GM19438 (cell line): ENCODE measurements around the gene CNTN1.

Experiments used
- ATAC-seq: cut with Tn5 transposase; IDR thresholded peaks from one replicate; pipeline ENCODE4 v1.9.1; 2021; ENCODE audit warnings: low read depth; ENCODE audit not compliant: unreplicated experiment

CNTN1 gene

DNA sequence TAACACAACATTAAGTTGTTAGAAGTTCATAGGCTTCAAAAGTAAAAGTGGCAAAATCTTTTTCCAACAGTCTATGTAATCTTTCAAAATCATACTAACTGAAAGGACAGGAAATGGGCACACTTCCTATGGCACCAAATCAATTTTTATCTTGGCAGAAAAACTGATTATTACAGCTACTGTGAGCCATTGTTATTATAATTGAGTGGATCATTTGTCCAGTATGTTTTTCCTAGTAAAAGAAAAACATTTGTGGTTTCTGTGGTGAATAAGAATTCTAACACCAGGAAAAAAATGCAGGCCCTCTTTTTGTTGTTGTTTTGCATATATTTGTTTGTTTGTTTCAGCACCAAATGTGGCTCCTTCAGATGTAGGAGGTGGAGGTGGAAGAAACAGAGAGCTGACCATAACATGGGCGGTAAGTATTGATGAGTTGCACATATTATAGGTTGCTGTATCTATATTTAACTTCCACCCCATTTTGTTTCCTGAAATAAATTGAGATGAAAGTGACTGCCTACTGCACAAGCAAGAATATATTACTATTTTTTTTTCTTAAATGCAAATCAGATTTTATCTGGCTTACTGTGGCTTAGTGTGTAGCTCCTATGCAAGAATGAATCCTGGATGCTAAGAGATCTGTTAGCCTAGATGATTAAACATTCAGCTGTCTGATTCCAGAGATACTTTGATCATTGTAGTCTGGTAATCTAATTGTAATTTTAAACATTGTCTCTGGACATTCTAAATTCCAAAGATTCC, 321.8 kb downstream of the CNTN1 start:
- ATAC-seq, result no peak

DNA sequence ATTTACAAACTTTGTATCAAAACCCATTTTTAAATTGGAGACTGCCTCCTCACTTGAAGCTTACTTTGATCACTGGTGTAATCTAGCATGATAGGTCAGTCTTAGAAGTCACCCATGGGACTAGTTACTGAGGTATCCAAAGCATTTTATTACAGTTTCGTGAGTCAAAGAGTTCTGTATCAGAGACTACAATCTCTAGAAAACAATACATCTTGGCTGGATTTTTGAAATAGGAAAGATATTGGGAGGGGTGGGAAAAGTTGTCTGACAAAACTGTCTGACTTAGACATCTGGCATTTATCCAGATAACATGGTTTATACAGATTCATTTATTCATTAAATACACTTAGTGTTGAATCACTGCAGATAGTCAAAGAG, 322.4 kb downstream of the CNTN1 start:
- ATAC-seq, result no peak

DNA sequence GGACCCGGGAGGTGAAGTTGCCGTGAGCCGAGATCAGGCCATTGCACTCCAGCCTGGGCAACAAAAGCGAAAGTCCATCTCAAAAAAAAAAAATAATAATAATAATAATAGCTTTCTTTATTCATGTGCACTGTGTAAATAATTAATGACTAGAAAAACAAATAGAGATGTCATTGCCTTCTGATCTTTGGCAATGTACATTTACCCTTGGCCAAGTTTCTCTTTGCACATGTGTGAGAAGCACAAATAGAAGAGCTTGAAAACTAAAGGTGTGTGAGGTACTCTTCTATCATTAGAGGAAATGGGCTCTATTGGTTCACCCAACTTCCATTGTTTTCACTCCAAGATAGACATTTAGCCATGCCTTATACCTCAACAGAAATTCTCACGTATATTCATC, 325.8 kb downstream of the CNTN1 start:
- ATAC-seq, result no peak

DNA sequence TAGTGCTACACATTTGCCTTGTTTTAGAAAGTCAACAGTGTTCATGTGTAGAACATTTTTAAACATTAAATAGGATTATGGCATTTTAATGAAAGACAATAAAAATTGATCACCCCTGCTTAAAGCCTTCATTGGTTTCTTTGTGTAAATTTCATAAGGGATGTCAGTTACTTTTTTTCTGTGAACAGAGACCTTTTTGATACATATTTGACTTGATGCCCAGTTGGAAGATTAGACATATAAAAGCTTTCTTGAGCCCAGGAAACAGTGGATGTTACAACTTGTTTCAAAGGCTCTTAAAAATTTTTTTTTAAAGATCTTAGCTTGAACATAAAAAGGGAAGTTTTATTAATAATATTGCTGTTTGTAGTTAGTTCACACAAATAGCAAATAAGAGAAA, 327.2 kb downstream of the CNTN1 start:
- no peak for ATAC-seq

DNA sequence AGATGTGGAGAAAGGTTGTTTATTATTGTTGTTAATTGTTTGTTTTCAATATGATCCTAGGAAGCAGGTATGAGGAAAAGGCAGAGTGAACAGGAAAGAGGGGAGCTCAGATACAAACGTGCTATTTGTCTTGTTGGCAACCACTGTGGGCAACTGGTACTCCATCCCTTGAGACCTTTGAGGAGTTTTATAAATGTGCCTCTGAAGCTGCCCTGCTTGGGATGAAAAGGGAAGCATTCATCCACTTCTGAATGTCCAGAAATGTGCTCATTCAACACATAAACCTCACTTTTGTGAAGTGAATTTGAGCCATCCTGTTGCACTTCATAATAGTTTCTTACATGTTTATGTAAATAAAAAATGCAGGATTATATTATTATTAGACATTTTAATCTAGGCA, 331.6 kb downstream of the CNTN1 start:
- ATAC-seq, result no peak

DNA sequence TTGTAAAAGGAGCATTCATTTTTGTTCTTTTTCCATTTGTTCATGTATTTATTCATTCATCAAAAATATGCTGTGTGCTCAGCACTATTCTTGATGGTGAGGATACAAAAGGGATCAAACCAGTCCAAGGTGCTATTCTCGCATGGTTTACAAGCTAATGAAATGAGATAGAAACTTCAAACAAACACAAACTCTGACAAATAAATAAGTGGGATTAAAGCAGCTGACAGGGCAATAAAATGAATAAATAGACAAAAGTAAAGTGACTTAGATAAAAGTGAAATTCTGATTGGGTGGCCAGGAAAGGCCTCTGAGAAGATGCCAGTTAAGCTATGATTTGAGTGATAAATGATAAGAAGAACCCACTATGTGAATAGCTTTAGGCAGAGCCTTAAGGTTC, 333.9 kb downstream of the CNTN1 start:
- ATAC-seq, result no peak

DNA sequence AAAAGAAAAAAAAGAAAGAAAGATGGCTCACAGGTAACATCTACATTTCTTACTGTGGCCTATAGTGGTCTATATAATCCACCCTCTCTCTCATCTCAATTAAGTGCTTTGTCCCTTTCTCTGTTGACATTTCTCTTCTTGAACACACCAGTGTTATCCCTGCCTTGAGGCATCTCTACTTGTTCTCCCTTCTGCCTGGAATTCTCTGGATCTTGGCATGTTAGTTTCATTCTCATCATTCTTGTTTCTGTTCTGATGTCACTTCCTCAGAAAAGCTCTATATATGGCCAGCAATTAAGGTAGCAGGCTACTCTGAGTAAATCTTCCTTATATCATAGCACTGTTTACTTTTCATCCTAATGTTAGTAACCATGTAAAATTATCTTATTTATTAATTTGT, 340.1 kb downstream of the CNTN1 start:
- no peak for ATAC-seq

DNA sequence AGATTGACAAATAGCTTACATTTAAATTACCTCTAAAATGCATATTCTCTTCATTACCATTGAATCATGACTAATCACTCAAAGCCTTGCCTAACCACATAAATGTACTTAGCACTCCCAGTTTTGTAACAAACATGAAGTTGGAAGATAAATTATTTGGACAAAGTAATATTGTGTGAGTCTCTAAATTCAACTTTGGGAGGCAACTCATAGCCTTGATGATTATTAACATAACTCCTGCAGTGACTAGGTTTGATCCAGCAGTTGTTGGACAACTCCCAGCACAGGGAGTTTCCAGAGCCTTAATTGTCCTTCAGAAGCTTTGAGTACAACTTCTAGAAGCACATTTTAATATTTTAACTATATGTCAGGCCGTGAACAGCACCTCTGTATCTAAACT, 342.4 kb downstream of the CNTN1 start:
- ATAC-seq, result no peak

DNA sequence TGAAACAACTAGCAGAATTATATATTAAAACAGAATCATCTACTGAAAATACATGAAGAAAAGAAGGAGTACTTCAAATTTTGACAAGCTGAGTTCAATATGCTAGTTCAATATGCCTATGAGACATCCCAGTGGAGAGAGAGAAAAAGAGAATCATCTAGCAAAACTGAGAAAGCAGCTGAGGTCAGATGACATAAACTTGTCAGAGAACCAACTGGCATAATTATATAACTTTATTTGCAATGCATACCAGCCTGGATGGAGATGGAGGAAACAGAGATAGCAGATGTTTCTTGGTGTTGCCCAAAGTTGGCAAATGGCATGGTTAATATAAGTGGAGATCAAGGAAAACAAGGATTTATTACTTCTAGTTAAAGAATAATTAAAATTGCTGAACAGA, 347.2 kb downstream of the CNTN1 start:
- ATAC-seq, result no peak

DNA sequence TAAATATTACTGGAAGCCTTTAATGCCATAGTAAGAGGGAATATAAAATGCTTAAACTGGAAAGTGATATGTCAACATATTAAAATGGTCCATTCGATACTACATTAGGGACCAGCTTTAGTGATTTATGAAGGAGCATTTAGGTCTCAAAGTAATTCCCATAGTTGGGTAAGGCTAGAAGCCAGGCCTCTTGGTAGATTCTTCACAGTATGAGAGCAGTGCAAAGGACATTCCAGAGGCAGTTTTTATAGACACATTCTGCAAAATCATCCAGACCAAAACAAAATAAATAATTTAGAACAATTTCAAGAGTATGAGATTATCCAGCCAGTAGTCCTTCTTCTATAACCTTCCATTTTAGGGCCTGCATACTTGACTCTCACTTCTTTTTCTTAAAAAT, 353.3 kb downstream of the CNTN1 start:
- ATAC-seq, result no peak

DNA sequence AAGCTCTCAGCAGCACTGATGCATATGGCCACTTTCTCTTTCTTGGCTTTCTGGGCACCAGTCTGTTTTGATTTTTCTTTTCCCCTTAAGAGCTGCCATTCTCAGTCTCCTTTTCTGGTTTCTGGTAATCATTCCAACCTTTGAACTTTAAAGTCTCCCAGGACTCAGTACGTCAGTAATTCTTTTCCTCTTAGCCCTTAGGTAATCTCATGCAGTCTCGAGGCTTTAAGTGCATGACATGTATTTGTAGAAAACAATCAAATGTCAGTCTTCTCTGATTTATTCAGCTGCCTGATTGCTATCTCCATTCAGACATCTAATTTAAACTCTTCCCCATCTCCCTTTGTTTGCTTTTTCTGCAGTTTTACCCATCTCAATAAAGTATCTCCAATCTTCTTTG, 356.8 kb downstream of the CNTN1 start:
- ATAC-seq, result no peak

DNA sequence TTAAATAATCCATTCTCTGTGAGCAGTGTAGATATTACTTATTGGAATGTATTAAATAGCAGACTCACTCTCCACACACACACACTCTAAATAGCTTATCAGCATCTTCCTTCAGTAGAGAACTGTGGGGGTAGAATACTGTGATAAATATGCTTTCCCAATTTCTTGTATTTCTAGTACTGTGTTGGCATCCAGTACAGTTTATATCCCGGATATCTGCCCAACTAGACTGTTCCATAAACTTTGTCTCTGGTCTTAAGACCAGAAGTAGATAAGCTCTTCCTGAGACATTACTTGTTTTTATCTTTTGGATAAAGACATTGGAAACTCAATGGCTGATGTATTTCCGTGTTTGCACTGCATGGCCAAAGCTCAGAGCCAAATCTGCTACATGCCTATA, 359.7 kb downstream of the CNTN1 start:
- ATAC-seq, result no peak

DNA sequence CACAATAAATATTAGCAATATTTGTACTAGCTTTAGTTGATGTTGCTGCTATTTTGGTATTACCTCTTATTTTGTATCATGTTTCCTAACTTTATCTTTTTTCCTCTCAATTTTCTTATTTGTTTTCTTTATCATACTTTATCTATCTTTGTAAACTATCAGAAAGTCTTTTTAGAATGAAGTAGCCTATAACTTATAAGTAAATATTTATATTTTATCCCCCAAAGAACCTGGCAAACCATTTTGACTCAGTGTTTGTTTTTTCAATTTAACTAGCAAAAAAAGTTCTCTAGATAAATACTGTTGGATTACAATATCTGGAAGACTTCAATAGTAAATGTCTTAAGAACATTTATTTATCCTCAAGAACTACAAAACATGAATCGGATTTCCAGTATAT, 360.2 kb downstream of the CNTN1 start:
- no peak for ATAC-seq

DNA sequence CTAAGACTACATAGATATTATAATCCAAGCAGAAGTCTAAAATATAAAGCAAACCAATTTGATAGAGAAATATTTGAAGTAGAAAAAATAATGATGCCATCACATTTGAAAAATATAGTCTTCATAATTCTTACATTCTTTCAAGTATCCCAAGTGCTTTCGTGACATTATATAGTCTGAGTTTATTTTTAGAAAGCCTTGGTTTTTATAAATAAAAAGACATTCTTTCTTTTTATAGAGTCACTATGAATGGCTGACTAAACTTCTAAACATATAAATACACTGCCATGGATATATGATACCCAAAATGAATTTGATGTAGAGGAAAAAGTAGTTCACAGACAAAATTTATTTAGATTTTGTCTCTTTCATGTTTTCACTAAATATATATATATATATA, 360.8 kb downstream of the CNTN1 start:
- no peak for ATAC-seq

DNA sequence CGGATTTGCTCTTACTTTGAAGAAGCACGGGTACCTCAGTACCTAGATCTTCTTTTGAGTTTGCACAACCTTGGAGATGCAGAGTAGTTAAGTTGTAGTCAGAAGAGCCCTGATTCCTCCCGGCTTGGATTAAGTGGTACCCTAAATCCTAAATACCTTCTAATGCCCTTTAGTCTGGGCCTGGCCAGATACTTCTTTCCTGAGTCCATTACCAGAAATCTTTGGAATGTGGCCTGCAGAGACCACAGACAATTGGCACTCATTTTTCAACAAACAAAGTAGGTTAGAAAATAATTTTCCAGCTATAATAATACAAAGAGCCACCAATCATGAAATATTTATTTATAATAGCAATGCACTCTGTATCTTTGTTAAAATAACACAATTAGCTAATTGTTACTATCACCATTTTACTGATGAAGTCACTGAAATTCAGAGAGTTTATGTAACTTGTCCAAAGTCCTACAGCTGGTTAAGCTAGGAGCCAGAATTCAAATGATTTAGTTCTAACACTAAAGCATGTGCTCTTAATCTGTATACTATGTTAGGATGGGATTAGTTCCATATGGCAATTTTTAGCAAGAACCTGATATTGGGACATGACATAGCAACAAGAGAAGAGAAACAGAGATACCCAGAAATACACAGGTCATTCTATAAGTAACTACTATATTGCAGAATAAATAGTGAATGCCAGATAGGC, 363.8 kb downstream of the CNTN1 start:
- ATAC-seq, result no peak

DNA sequence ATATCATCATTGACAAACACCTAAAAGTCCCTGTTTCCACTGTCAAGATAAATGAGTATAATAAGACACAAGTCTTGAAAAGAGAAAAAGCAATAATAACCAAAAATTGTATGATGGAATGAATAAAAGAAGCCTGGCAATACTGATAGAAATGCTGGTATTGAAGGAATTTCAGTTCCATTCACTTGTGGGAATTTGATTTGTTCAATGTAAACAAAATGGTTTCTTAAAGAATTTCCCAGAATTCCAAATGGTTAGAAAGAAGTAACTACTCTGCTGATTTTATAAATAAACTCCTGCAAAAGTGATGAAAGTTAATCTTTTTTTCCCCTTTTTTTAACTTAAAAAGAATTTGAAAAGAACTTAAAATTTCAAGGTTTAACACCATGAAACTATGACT, 366.0 kb downstream of the CNTN1 start:
- no peak for ATAC-seq

DNA sequence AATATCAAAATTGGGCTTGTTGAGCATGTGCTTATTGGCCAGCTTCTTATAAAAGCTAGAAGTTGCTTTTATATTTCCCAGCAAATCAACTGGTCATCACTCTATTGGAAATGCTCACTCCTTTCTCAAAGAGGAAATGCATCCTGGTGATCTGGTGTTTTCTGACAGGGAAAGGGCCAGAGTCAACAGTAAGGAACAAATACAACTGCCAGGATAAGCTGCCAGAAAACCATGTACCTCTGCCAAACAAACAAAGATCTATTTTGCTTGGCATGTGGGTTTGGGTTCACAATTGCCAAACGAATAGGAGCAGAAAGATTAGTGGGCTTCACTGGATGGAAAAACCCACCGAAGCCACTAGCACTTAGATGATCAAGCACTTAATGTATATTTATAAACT, 369.0 kb downstream of the CNTN1 start:
- ATAC-seq, result no peak

DNA sequence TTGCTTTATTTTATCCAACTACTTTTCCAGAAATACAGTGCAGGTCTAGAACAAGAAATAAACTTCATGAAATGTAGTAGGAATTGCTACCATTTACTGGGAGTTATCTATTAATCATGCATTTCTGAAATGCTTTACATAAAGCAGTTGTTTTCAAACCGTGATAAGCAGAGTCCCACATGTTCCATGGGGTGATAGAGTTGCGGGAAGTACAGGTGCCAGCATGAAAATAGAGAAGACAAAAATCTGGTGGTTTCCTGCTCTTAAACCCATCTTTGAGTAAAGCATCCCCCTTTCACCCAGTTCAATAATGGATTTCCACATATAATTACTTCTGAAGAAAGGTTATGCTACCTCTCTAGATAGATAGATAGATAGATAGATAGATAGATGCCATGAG, 372.2 kb downstream of the CNTN1 start:
- ATAC-seq, result no peak

DNA sequence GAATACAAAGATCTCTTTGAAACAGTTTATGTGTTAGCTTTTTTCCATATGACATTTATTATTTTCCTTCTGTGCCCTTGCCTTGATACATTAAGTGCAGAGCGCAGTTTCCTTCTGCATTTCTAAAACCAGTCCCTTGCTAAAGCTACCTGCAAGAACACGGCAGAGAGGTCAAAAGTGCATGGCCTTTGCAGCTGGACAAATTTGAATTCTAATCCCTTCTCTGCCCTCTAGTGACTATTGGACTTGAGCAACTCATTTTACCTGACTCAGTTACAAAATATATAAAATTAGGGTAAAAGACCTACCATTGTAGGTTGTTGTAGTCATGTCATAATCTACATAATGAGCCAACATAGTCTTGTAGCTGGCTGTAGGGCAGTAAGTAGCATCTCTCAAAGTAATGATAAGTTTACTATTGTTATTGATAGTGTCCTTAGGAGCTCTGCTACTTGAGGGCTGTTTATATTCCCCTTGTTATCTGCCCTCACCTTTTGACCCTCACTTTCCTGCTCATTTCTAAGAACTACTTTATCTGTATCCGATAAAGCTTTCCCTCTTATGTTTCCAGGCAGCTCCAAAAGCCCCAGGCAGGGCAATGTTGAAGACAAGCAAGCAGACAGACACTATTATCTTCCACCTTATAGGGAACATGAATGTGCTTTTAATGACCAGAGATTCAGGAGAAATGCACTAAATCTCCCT, 375.9 kb downstream of the CNTN1 start:
- no peak for ATAC-seq

DNA sequence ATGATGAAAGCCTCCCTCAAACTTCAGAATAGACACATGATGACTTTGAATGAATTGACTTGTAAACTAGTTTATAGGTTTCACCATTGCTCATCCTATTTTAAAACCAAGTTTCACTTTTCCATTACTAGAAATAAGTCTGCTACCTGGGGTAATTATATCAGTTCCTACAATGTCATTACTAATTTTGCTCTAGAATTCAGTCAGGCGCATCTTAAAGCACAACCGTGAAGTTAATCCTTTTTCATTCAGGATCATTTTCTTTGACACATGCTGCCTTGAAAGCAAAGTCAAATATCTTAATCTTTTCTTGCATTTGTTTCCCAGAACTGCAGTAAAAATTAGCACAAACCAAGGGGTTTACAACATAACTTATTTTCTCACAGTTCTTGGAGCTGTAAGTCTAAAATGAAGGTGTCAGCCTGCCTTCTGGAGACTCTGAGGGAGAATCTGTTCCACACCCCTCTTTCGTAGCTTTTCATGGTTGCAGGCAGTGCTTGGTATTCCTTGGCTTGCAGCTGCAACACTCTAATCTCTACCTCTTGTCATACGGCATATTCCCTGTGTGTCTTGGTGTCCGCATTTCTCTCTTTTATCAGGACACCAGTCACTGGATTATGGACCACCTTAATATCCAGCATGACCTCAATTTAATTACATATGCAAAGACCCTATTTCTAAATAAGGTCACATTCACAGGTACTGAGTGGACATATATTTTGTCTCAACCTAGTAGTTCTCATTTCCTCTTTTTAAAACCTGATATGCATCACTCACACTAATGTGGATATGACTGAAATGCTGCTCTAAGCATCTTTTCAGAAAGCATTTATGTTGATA, 381.6 kb downstream of the CNTN1 start:
- ATAC-seq, result no peak

DNA sequence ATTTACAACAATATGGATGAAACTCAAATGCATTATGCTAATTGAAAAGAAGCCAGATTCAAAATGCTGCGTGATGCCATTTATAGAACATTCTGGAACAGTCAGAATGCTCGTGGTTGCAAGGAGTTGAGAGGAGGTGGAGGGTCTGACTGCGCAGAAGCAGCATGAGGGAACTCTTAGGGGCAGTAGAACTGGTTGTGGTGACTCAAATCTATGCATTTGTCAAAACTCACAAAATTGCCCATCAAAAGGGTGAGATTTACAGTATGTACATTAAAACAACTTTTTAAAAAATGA, 382.2 kb downstream of the CNTN1 start:
- ATAC-seq, result no peak
